Adrenal gland (tissue), 12 donors: ENCODE data around the gene FRRS1L. TPM values are rescaled to one million over a fixed set of nuclear protein-coding genes. Genes with fewer than 3 reads are reported as not detected.

Experiments
- DNase-seq, 7 donors: peaks; one replicate each; pipeline ENCODE4 v3.0.0-alpha.2; 2019 to 2020
- H3K27ac ChIP-seq, 5 donors: fragments of 200-600 bp; sonication (generic) in 4 of 5; 1 replicate in 3 of 5; 2 replicates in 2 of 5; pipeline versions ENCODE4 v1.5.1 to v1.8.0; 2016 to 2020; ENCODE audit warnings: mild to moderate bottlenecking in 1 of 5
- H3K27me3 ChIP-seq: fragments of 200-600 bp; 2 replicates; pipeline ENCODE4 v1.8.0; 2021
- H3K36me3 ChIP-seq, 2 donors: fragments of 200-600 bp; replicated peaks in 1 of 2; 1 replicate in 1 of 2; 2 replicates in 1 of 2; pipeline versions ENCODE4 v1.5.1 to v1.8.0; 2018 to 2022
- H3K4me1 ChIP-seq, 2 donors: fragments of 200-600 bp; replicated peaks in 1 of 2; 1 replicate in 1 of 2; 2 replicates in 1 of 2; pipeline versions ENCODE4 v1.5.1 to v1.8.0; 2018 to 2021
- H3K4me3 ChIP-seq, 4 donors: fragments of 200-600 bp; sonication (generic) in 3 of 4; one replicate each; pipeline ENCODE4 v1.5.1; 2016 to 2018
- H3K9me3 ChIP-seq, 3 donors: fragments of 200-600 bp; sonication (generic) in 1 of 3; replicated peaks in 1 of 3; 1 replicate in 2 of 3; 2 replicates in 1 of 3; pipeline versions ENCODE4 v1.5.1 to v1.8.0; 2016 to 2021
- POLR2A ChIP-seq, 2 donors: fragments of 450-650 bp; IDR thresholded peaks; one replicate each; pipeline ENCODE4 v1.6.1; 2017; ENCODE audit warnings: antibody characterized with exemption in 2 of 2, mild to moderate bottlenecking in 2 of 2, moderate library complexity in 1 of 2
- WGBS, 4 donors: extraction: QIAGEN DNeasy Blood & Tissue Kit in 2 of 4; methylation state at CpG; one replicate each; pipeline versions ENCODE4 v1.1.5 to v1.1.7; 2013 to 2017; 5-methylcytosine and 5-hydroxymethylcytosine counted together
- intact Hi-C, 2 donors: fragments of 100-400 bp; cut with DNase I; formaldehyde crosslinking; loops; one replicate each; pipeline versions ENCODE4 v1.14.1 to v1.15.0; 2022 to 2023
- polyA plus RNA-seq, 3 donors: library from polyadenylated mRNA; stranded (reverse); fragments of 200-250 nt in 2 of 3; fragments of 350-450 nt in 1 of 3; fragmentation: Illumina TruSeq in 1 of 3; extraction: RNeasy Lipid Tissue Mini Kit (QIAGEN cat#74804) in 1 of 3; gene quantifications; one replicate each; pipeline ENCODE4 v1.2.3, GENCODE V29; 2013 to 2014
- total RNA-seq, 9 donors: library from RNA; depleted of rRNA in 4 of 9; stranded (reverse); fragments of >200 nt in 4 of 9; fragments of 120-200 nt in 1 of 9; fragmentation: NEBNext Ultra II Directional in 1 of 9; extraction: Animal tissue kit (Norgen Biotek cat#: 25700) in 1 of 9; gene quantifications; one replicate each; pipeline versions ENCODE4 v1.1.0 to v1.2.4, GENCODE V29; 2013 to 2023
- TF ChIP-seq, protein P1 (sequence below), 6 experiments: fragments of 450-650 bp in 4 of 6; fragments of 200-600 bp in 2 of 6; sonication (generic) in 1 of 6; IDR thresholded peaks; 1 replicate in 5 of 6; 2 replicates in 1 of 6; pipeline versions ENCODE4 v1.5.1 to v1.8.0; 2016 to 2021; ENCODE audit warnings: antibody characterized with exemption in 6 of 6, mild to moderate bottlenecking in 2 of 6, moderate library complexity in 1 of 6
- donor health status: healthy with polysubstance abuse.
- donor health status: Bipolar disorder and iron deficiency.
- donor health status: DM: yes; HTN: yes; CAD: no.
- donor health status: DM: no; HTN: no; CAD: no.
- donor health status: DM: no; HTN: no; CAD: no.
- donor health status: DM: yes; HTN: yes; CAD: no.

Gene FRRS1L
- total and polyA plus RNA-seq, 12 donors: 2.9 to 24.8 (median 14.8) TPM

GRCh38 chr9:109163194-109163593, 3.9 kb downstream of the FRRS1L start:
- TF ChIP-seq, protein P1, sequence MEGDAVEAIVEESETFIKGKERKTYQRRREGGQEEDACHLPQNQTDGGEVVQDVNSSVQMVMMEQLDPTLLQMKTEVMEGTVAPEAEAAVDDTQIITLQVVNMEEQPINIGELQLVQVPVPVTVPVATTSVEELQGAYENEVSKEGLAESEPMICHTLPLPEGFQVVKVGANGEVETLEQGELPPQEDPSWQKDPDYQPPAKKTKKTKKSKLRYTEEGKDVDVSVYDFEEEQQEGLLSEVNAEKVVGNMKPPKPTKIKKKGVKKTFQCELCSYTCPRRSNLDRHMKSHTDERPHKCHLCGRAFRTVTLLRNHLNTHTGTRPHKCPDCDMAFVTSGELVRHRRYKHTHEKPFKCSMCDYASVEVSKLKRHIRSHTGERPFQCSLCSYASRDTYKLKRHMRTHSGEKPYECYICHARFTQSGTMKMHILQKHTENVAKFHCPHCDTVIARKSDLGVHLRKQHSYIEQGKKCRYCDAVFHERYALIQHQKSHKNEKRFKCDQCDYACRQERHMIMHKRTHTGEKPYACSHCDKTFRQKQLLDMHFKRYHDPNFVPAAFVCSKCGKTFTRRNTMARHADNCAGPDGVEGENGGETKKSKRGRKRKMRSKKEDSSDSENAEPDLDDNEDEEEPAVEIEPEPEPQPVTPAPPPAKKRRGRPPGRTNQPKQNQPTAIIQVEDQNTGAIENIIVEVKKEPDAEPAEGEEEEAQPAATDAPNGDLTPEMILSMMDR (IDR thresholded peaks at IDR 0.05): no peak
- no peak for TF ChIP-seq POLR2A (IDR thresholded peaks at IDR 0.05)
- intact Hi-C loops: no loop called here
- 93 to 100% (median 98%) methylated on average over 1 of the region's 1 CpG for WGBS, 4 donors
- H3K4me3 ChIP-seq: no peak overlapping the region
- H3K27ac ChIP-seq: no peak overlapping the region
- H3K36me3 ChIP-seq: no peaks in the 10 kb centered on the region
- no peaks in the 10 kb centered on the region for H3K9me3 ChIP-seq
- H3K27me3 ChIP-seq: no peaks in the 10 kb centered on the region
- DNase-seq: no peak
- H3K4me1 ChIP-seq: no peaks in the 10 kb centered on the region

DNA sequence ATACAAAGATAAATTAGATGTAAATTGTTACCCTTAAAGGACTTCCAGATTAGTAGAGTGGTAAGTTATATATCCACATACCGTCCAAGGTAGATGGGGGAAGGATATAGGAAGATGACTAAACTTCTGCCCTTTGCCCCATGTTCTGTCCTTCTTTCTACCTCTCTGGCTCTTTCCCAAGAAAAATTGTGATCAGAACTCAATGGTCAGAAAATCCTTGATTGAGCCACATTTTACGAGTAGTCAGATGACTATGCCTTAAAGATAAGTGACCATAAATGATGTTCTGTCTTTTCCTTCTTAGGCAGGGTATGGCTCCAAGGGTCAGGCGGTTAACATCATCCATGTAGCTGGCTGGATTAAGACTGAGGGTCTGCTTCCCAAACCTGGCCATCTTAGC, 4.4 kb downstream of the FRRS1L start:
- H3K9me3 ChIP-seq: no peaks in the 10 kb centered on the region
- no peaks in the 10 kb centered on the region for H3K27me3 ChIP-seq
- intact Hi-C loops: no loop called here
- no peaks in the 10 kb centered on the region for H3K36me3 ChIP-seq
- TF ChIP-seq, protein P1 (IDR thresholded peaks at IDR 0.05): no peak
- TF ChIP-seq POLR2A (IDR thresholded peaks at IDR 0.05): no peak
- no peak overlapping the region for H3K4me3 ChIP-seq
- WGBS, 4 donors: 58 to 89% (median 79%) methylated on average over 3 of the region's 3 CpGs
- no peaks in the 10 kb centered on the region for H3K4me1 ChIP-seq
- no peak overlapping the region for H3K27ac ChIP-seq
- DNase-seq: no peak

- H3K9me3 ChIP-seq: no peaks in the 10 kb centered on the region
- 78 to 96% (median 90%) methylated on average over 3 of the region's 3 CpGs for WGBS, 4 donors
- intact Hi-C loops: no loop called here
- no peak overlapping the region for H3K27ac ChIP-seq
- DNase-seq: no peak
- no peak overlapping the region for H3K4me3 ChIP-seq
- TF ChIP-seq, protein P1 (IDR thresholded peaks at IDR 0.05): no peak
- no peak for TF ChIP-seq POLR2A (IDR thresholded peaks at IDR 0.05)
- no peaks in the 10 kb centered on the region for H3K4me1 ChIP-seq
- H3K27me3 ChIP-seq: no peaks in the 10 kb centered on the region
- H3K36me3 ChIP-seq: no peaks in the 10 kb centered on the region
Measured at GRCh38 chr9:109161471-109161870, 5.6 kb downstream of the FRRS1L start.

DNA sequence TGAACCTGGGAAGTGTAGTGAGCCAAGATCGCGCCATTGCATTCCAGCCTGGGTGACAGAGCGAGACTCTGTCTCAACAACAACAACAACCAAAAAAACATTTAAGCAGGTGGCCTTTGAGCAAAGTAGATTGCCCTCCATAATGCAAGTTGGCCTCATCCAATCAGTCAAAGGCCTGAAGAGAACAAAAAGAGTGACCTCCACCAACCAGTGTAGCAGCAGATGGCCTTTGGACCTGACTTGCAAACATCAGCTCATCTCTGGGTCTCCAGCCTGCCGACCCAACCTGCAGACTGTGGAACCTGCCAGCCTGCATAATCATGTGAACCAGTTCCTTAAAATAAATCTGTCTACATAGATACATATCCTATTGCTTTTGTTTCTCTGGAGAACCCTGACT, 7.5 kb downstream of the FRRS1L start:
- WGBS, 4 donors: 90 to 94% (median 92%) methylated on average over 4 of the region's 4 CpGs
- TF ChIP-seq, protein P1 (IDR thresholded peaks at IDR 0.05): no peak
- H3K36me3 ChIP-seq: no peaks in the 10 kb centered on the region
- H3K9me3 ChIP-seq: no peaks in the 10 kb centered on the region
- DNase-seq: no peak
- H3K4me3 ChIP-seq: no peak overlapping the region
- H3K4me1 ChIP-seq: no peaks in the 10 kb centered on the region
- intact Hi-C loops: no loop called here
- no peaks in the 10 kb centered on the region for H3K27me3 ChIP-seq
- H3K27ac ChIP-seq: no peak overlapping the region
